Ovary (tissue), 9 donors: Measurements from ENCODE around the gene P2RY6. TPM values are rescaled to one million over a fixed set of nuclear protein-coding genes. Genes with fewer than 3 reads are reported as not detected.

ENCODE experiments used
- DNase-seq, 5 donors: peaks; one replicate each; pipeline ENCODE4 v3.0.0-alpha.2; 2019 to 2020
- H3K27ac ChIP-seq, 2 donors: fragments of 200-600 bp; one replicate each; pipeline versions ENCODE4 v1.5.1 to v1.8.0; 2019 to 2022
- H3K27me3 ChIP-seq: fragments of 200-600 bp; one replicate; pipeline ENCODE4 v1.8.0; 2022
- H3K36me3 ChIP-seq: fragments of 200-600 bp; sonication (generic); one replicate; pipeline ENCODE4 v1.5.1; 2019
- H3K4me1 ChIP-seq: one replicate; pipeline ENCODE4 v1.8.1; 2013; ENCODE audit warnings: mild to moderate bottlenecking, moderate library complexity; ENCODE audit not compliant: insufficient read depth
- H3K4me3 ChIP-seq: fragments of 200-600 bp; sonication (generic); one replicate; pipeline ENCODE4 v1.5.1; 2017
- H3K9me3 ChIP-seq, 2 donors: fragments of 200-600 bp in 1 of 2; sonication (generic) in 1 of 2; one replicate each; pipeline versions ENCODE4 v1.5.1 to v1.8.1; 2013 to 2019; ENCODE audit warnings: mild to moderate bottlenecking in 1 of 2, moderate library complexity in 1 of 2
- CTCF ChIP-seq, 3 donors: fragments of 450-650 bp in 2 of 3; fragments of 200-600 bp in 1 of 3; IDR thresholded peaks; one replicate each; pipeline versions ENCODE4 v1.5.1 to v1.8.0; 2016 to 2022; ENCODE audit warnings: antibody characterized with exemption in 3 of 3, mild to moderate bottlenecking in 1 of 3
- EP300 ChIP-seq: sonication (generic); formaldehyde crosslinking; IDR thresholded peaks from one replicate; pipeline ENCODE4 v1.6.1; 2017; ENCODE audit warnings: antibody characterized with exemption
- POLR2A ChIP-seq: fragments of 450-650 bp; IDR thresholded peaks from one replicate; pipeline ENCODE4 v1.6.1; 2017; ENCODE audit warnings: antibody characterized with exemption, mild to moderate bottlenecking, moderate library complexity
- whole genome bisulfite sequencing, 3 donors: extraction: QIAGEN DNeasy Blood & Tissue Kit in 1 of 3; methylation state at CpG; one replicate each; pipeline versions ENCODE4 v1.1.5 to v1.1.7; 2013 to 2017; 5-methylcytosine and 5-hydroxymethylcytosine counted together
- intact Hi-C, 4 donors: fragments of 100-400 bp; cut with DNase I; formaldehyde crosslinking; loops; one replicate each; pipeline versions ENCODE4 v1.11.0 to v1.15.1; 2022 to 2023
- polyA plus RNA-seq, 2 donors: library from polyadenylated mRNA; stranded (reverse); fragments of 200-250 nt in 1 of 2; fragments of 350-450 nt in 1 of 2; fragmentation: Illumina TruSeq in 1 of 2; extraction: RNeasy Lipid Tissue Mini Kit (QIAGEN cat#74804) in 1 of 2; gene quantifications; one replicate each; pipeline ENCODE4 v1.2.3, GENCODE V29; 2013 to 2014
- total RNA-seq, 7 donors: library from RNA; depleted of rRNA in 2 of 7; stranded (reverse); fragments of >200 nt in 2 of 7; fragmentation: NEBNext Ultra II Directional in 3 of 7; extraction: Animal tissue kit (Norgen Biotek cat#: 25700) in 3 of 7; gene quantifications; one replicate each; pipeline versions ENCODE4 v1.1.0 to v1.2.4, GENCODE V29; 2016 to 2023
- donor health status: DM: no; HTN: no; CAD: no; lungs with moderate emphysema.
- donor health status: DM: no; HTN: no; CAD: no.
- donor health status: Bipolar disorder and iron deficiency.
- donor health status: DM: yes; HTN: yes; CAD: no.
- donor health status: DM: no; HTN: no; CAD: no.
- donor health status: DM: yes; HTN: yes; CAD: no.

P2RY6 gene
- total and polyA plus RNA-seq, 9 donors, result 0.23 to 1.4 (median 0.66) TPM; not detected in 1

GRCh38 chr11:73306977-73307322 lies 34.8 kb downstream of the P2RY6 start:
- peaks cover 25% of the 10 kb centered on the region for H3K4me1 ChIP-seq

GRCh38 chr11:73307323-73308002 lies 35.3 kb downstream of the P2RY6 start:
- peak overlapping the region; percentile 96 for H3K27ac ChIP-seq
- peak overlapping the region; percentile 86 for H3K4me3 ChIP-seq
- no peak for TF ChIP-seq EP300
- TF ChIP-seq POLR2A, result peak; percentile 51
- peak; percentile 82 to 97 (median 94) for TF ChIP-seq CTCF (IDR thresholded peaks at IDR 0.05)
- WGBS, 3 donors, result 0 to 1% (median 0%) methylated on average over 35 to 56 of the region's 56 CpGs
- H3K27me3 ChIP-seq, result no peaks in the 10 kb centered on the region
- peaks cover 29% of the 10 kb centered on the region for H3K4me1 ChIP-seq
- intact Hi-C loops, result loop anchor here in 3 of 4 donors (1.0 to 2.0 kb wide), 2 partner anchors 27 to 28 kb away; no protein-coding TSS in a partner anchor
- H3K9me3 ChIP-seq, result no peaks in the 10 kb centered on the region
- DNase-seq, result peak; percentile 98 to 100 (median 99)
- no peaks in the 10 kb centered on the region for H3K36me3 ChIP-seq

More at GRCh38 chr11:73306977-73307322, 34.8 kb downstream of the P2RY6 start:
- intact Hi-C loops, result loop anchor here in 3 of 4 donors (1.0 to 2.0 kb wide), 2 partner anchors 28 kb away; no protein-coding TSS in a partner anchor
- WGBS, 3 donors, result 7 to 11% (median 9%) methylated on average over 18 of the region's 18 CpGs
- H3K4me3 ChIP-seq, result peak overlapping the region; percentile 86
- H3K36me3 ChIP-seq, result no peaks in the 10 kb centered on the region
- H3K9me3 ChIP-seq, result no peaks in the 10 kb centered on the region
- peak overlapping the region; percentile 96 for H3K27ac ChIP-seq
- TF ChIP-seq CTCF (IDR thresholded peaks at IDR 0.05) (no peak), POLR2A (no peak), EP300 (no peak)
- no peak for DNase-seq
- no peaks in the 10 kb centered on the region for H3K27me3 ChIP-seq

GRCh38 chr11:73308003-73308960 lies 36.1 kb downstream of the P2RY6 start, which contains the start of gene ARHGEF17:
Gene ARHGEF17, plus strand, starts transcription at chr11:73308276. Its CDS starts 363 bp downstream, at chr11:73308639.
- TF ChIP-seq CTCF (IDR thresholded peaks at IDR 0.05) (peak in 1 of 3 donors; percentile 8), POLR2A (no peak), EP300 (no peak)
- peak; percentile 76 to 85 (median 80) for DNase-seq
- intact Hi-C loops, result no loop called here
- Histone ChIP-seq H3K4me3 (peak within 1 kb of the TSS; percentile 86), H3K36me3 (no peaks in the 10 kb centered on the region), H3K27ac (peak within 1 kb of the TSS; percentile 96), H3K4me1 (peaks cover 32% of the 10 kb centered on the region), H3K27me3 (no peaks in the 10 kb centered on the region), H3K9me3 (no peaks in the 10 kb centered on the region)
- 0% methylated on average over 63 to 105 of the region's 105 CpGs for WGBS, 3 donors
